ENCODE data around the gene KRT84.

KRT84 gene

GRCh38 chr12:52387859-52388258 lies 2.4 kb upstream of the KRT84 start:
- DNase-seq (ENCODE audit: low read depth): no peak

GRCh38 chr12:52383331-52383730 lies 2.1 kb downstream of the KRT84 start:
- DNase-seq (ENCODE audit: low read depth): no peak

- DNase-seq (ENCODE audit: low read depth): no peak
Measured at GRCh38 chr12:52382854-52383253, 2.6 kb downstream of the KRT84 start.

- DNase-seq (ENCODE audit: low read depth): no peak
Measured at GRCh38 chr12:52381206-52381605, 4.2 kb downstream of the KRT84 start.

- DNase-seq (ENCODE audit: low read depth): no peak
Measured at GRCh38 chr12:52380271-52380694, 5.2 kb downstream of the KRT84 start.

GRCh38 chr12:52379536-52379935 lies 5.9 kb downstream of the KRT84 start:
- DNase-seq (ENCODE audit: low read depth): no peak

GRCh38 chr12:52378091-52378490 lies 7.4 kb downstream of the KRT84 start:
- no peak for DNase-seq (ENCODE audit: low read depth)

- no peak for DNase-seq (ENCODE audit: low read depth)
Measured at GRCh38 chr12:52377266-52377665, 8.2 kb downstream of the KRT84 start.

GRCh38 chr12:52372216-52373154 lies 13.0 kb downstream of the KRT84 start:
- peak; percentile 49 for DNase-seq (ENCODE audit: low read depth)

GRCh38 chr12:52371716-52372115 lies 13.7 kb downstream of the KRT84 start:
- DNase-seq (ENCODE audit: low read depth): no peak

- DNase-seq (ENCODE audit: low read depth): no peak
Measured at GRCh38 chr12:52370926-52371608, 14.4 kb downstream of the KRT84 start.

GRCh38 chr12:52369809-52370208 lies 15.6 kb downstream of the KRT84 start:
- DNase-seq (ENCODE audit: low read depth): no peak

- DNase-seq (ENCODE audit: low read depth): no peak
Measured at GRCh38 chr12:52369211-52369610, 16.2 kb downstream of the KRT84 start.

GRCh38 chr12:52368508-52368907 lies 16.9 kb downstream of the KRT84 start:
- DNase-seq (ENCODE audit: low read depth): no peak

GRCh38 chr12:52367876-52368275 lies 17.6 kb downstream of the KRT84 start:
- DNase-seq (ENCODE audit: low read depth): no peak

GRCh38 chr12:52366738-52367485 lies 18.5 kb downstream of the KRT84 start, which contains the start of gene KRT85:
Gene KRT85, minus strand, starts transcription at chr12:52367481. Its CDS starts 76 bp downstream, at chr12:52367405.
- no peak for DNase-seq (ENCODE audit: low read depth)

- DNase-seq (ENCODE audit: low read depth): no peak
Measured at GRCh38 chr12:52364901-52365489, 20.5 kb downstream of the KRT84 start.

- no peak for DNase-seq (ENCODE audit: low read depth)
Measured at GRCh38 chr12:52364061-52364460, 21.4 kb downstream of the KRT84 start.

GRCh38 chr12:52363111-52363679 lies 22.3 kb downstream of the KRT84 start:
- DNase-seq (ENCODE audit: low read depth): no peak

GRCh38 chr12:52362118-52362726 lies 23.2 kb downstream of the KRT84 start:
- DNase-seq (ENCODE audit: low read depth): no peak

- DNase-seq (ENCODE audit: low read depth): no peak
Measured at GRCh38 chr12:52361553-52361952, 23.9 kb downstream of the KRT84 start.

All from HS-5 (cell line).